Right cardiac atrium (tissue), 5 donors: Measurements from ENCODE around the gene FCHSD1. TPM values are rescaled to one million over a fixed set of nuclear protein-coding genes. Genes with fewer than 3 reads are reported as not detected.

Source experiments
- ATAC-seq, 2 donors: fragments of 200-7000 bp; cut with Tn5 transposase; one replicate each; pipeline versions ENCODE4 v1.8.0 to v1.9.1; 2020; ENCODE audit warnings: moderate library complexity in 2 of 2, mild to moderate bottlenecking in 1 of 2
- DNase-seq, 3 donors: peaks; one replicate each; pipeline ENCODE4 v3.0.0-alpha.2; 2020
- H3K27ac ChIP-seq: one replicate; pipeline ENCODE4 v1.5.1; 2013; ENCODE audit warnings: mild to moderate bottlenecking, low read length, control low read depth, moderate library complexity
- H3K27me3 ChIP-seq: one replicate; pipeline ENCODE4 v1.6.1; 2013; ENCODE audit not compliant: control insufficient read depth, insufficient read depth
- H3K4me1 ChIP-seq: one replicate; pipeline ENCODE4 v1.6.1; 2013; ENCODE audit warnings: low read length; ENCODE audit not compliant: control insufficient read depth, insufficient read depth
- H3K4me3 ChIP-seq: one replicate; pipeline ENCODE4 v1.5.1; 2013; ENCODE audit warnings: low read length, control low read depth
- H3K9me3 ChIP-seq: one replicate; pipeline ENCODE4 v1.6.1; 2013; ENCODE audit warnings: low read length; ENCODE audit not compliant: control insufficient read depth
- WGBS: extraction: QIAGEN DNeasy Blood & Tissue Kit; methylation state at CpG from one replicate; pipeline ENCODE4 v1.1.7; 2013; 5-methylcytosine and 5-hydroxymethylcytosine counted together
- intact Hi-C, 4 donors: fragments of 100-400 bp; cut with DNase I; formaldehyde crosslinking; loops; one replicate each; pipeline versions ENCODE4 v1.11.0 to v1.14.0; 2022 to 2023
- polyA plus RNA-seq: library from polyadenylated mRNA; stranded (reverse); fragments of 200-250 nt; gene quantifications from one replicate; pipeline ENCODE4 v1.2.3, GENCODE V29; 2013
- total RNA-seq, 4 donors: library from RNA; stranded (reverse); fragmentation: NEBNext Ultra II Directional; extraction: Animal tissue kit (Norgen Biotek cat#: 25700); gene quantifications; one replicate each; pipeline ENCODE4 v1.2.1, GENCODE V29; 2021
- donor health status: healthy with polysubstance abuse.
- donor health status: DM: no; HTN: yes; CAD: no.
- donor health status: DM: no; HTN: no; CAD: no.
- donor health status: DM: no; HTN: yes; CAD: no; lungs with severe emphysema.
- donor health status: DM: yes; HTN: yes; CAD: no.

The FCHSD1 gene
- total and polyA plus RNA-seq, 5 donors, result 3.8 to 6.7 (median 4.3) TPM

- DNase-seq (no peak), ATAC-seq (no peak)
- WGBS, result 90% methylated on average over 2 of the region's 2 CpGs
- Histone ChIP-seq H3K4me1 (peaks cover 5% of the 10 kb centered on the region), H3K27ac (no peak overlapping the region), H3K9me3 (no peaks in the 10 kb centered on the region), H3K4me3 (no peak overlapping the region), H3K27me3 (no peaks in the 10 kb centered on the region)
- intact Hi-C loops, result no loop called here
Observed at GRCh38 chr5:141632650-141633049, 18.6 kb downstream of the FCHSD1 start.

GRCh38 chr5:141630570-141631140 is 20.6 kb downstream of the FCHSD1 start:
- no peaks in the 10 kb centered on the region for H3K27me3 ChIP-seq
- DNase-seq, result no peak
- H3K9me3 ChIP-seq, result no peaks in the 10 kb centered on the region
- H3K4me3 ChIP-seq, result no peak overlapping the region
- intact Hi-C loops, result no loop called here
- 98% methylated on average over 5 of the region's 5 CpGs for WGBS
- ATAC-seq, result no peak
- H3K4me1 ChIP-seq, result peaks cover 2% of the 10 kb centered on the region
- H3K27ac ChIP-seq, result no peak overlapping the region

GRCh38 chr5:141628175-141628788 is 22.9 kb downstream of the FCHSD1 start:
- H3K27me3 ChIP-seq, result no peaks in the 10 kb centered on the region
- ATAC-seq, result no peak
- DNase-seq, result no peak
- whole genome bisulfite sequencing, result 95% methylated on average over 6 of the region's 6 CpGs
- H3K4me3 ChIP-seq, result no peak overlapping the region
- no peaks in the 10 kb centered on the region for H3K4me1 ChIP-seq
- no peaks in the 10 kb centered on the region for H3K9me3 ChIP-seq
- intact Hi-C loops, result loop anchor here in 1 of 4 donors (5.0 kb wide), 1 partner anchor 41 kb away; no protein-coding TSS in a partner anchor
- H3K27ac ChIP-seq, result no peak overlapping the region

GRCh38 chr5:141623611-141624010 is 27.6 kb downstream of the FCHSD1 start:
- no peak overlapping the region for H3K27ac ChIP-seq
- DNase-seq (no peak), ATAC-seq (no peak)
- H3K4me3 ChIP-seq, result no peak overlapping the region
- no peaks in the 10 kb centered on the region for H3K27me3 ChIP-seq
- 78% methylated on average over 5 of the region's 5 CpGs for WGBS
- no peaks in the 10 kb centered on the region for H3K4me1 ChIP-seq
- intact Hi-C loops, result no loop called here
- no peaks in the 10 kb centered on the region for H3K9me3 ChIP-seq

- DNase-seq (no peak), ATAC-seq (no peak)
- intact Hi-C loops, result no loop called here
- H3K27me3 ChIP-seq, result no peaks in the 10 kb centered on the region
- no peaks in the 10 kb centered on the region for H3K9me3 ChIP-seq
- no peaks in the 10 kb centered on the region for H3K4me1 ChIP-seq
- H3K4me3 ChIP-seq, result no peak overlapping the region
- no peak overlapping the region for H3K27ac ChIP-seq
Observed at GRCh38 chr5:141623186-141623585, 28.0 kb downstream of the FCHSD1 start.

GRCh38 chr5:141618804-141619554 is 32.2 kb downstream of the FCHSD1 start, which contains the start of gene DIAPH1:
DIAPH1 (minus strand) TSS chr5:141619000; CDS start chr5:141618914, 86 bp downstream.
- peak; percentile 97 for ATAC-seq
- DNase-seq, result peak; percentile 98 to 99 (median 98)
- no peaks in the 10 kb centered on the region for H3K4me1 ChIP-seq
- peak within 1 kb of the TSS; percentile 69 for H3K27ac ChIP-seq
- H3K4me3 ChIP-seq, result peak within 1 kb of the TSS; percentile 75
- intact Hi-C loops, result no loop called here
- WGBS, result 1% methylated on average over 70 of the region's 70 CpGs
- H3K27me3 ChIP-seq, result no peaks in the 10 kb centered on the region
- no peaks in the 10 kb centered on the region for H3K9me3 ChIP-seq

- under 1% methylated on average over 36 of the region's 36 CpGs for WGBS
- ATAC-seq (peak; percentile 30 to 43), DNase-seq (peak in 2 of 3 donors; percentile 34 to 60)
- Histone ChIP-seq H3K27ac (peak overlapping the region; percentile 69), H3K9me3 (no peaks in the 10 kb centered on the region), H3K4me1 (peaks cover 2% of the 10 kb centered on the region), H3K4me3 (peak overlapping the region; percentile 75), H3K27me3 (no peaks in the 10 kb centered on the region)
- intact Hi-C loops, result no loop called here
Observed at GRCh38 chr5:141618030-141618803, 33.0 kb downstream of the FCHSD1 start.

GRCh38 chr5:141617682-141618029 is 33.6 kb downstream of the FCHSD1 start:
- ATAC-seq, result no peak

GRCh38 chr5:141617128-141617527 is 34.1 kb downstream of the FCHSD1 start:
- Histone ChIP-seq H3K27ac (no peak overlapping the region), H3K9me3 (no peaks in the 10 kb centered on the region), H3K27me3 (no peaks in the 10 kb centered on the region), H3K4me1 (peaks cover 2% of the 10 kb centered on the region), H3K4me3 (peak overlapping the region; percentile 75)
- DNase-seq, result no peak
- ATAC-seq, result peak in 1 of 2 donors; percentile 40
- WGBS, result 42% methylated on average over 2 of the region's 2 CpGs
- intact Hi-C loops, result no loop called here

More at GRCh38 chr5:141617682-141618029, 33.6 kb downstream of the FCHSD1 start:
- intact Hi-C loops, result no loop called here
- Histone ChIP-seq H3K27ac (peak overlapping the region; percentile 36), H3K9me3 (no peaks in the 10 kb centered on the region), H3K4me3 (peak overlapping the region; percentile 75), H3K27me3 (no peaks in the 10 kb centered on the region), H3K4me1 (peaks cover 2% of the 10 kb centered on the region)
- 16% methylated on average over 9 of the region's 9 CpGs for WGBS
- DNase-seq, result no peak

GRCh38 chr5:141615991-141616720 is 35.1 kb downstream of the FCHSD1 start:
- H3K4me1 ChIP-seq, result peaks cover 2% of the 10 kb centered on the region
- ATAC-seq (no peak), DNase-seq (no peak)
- H3K4me3 ChIP-seq, result no peak overlapping the region
- WGBS, result 71% methylated on average over 9 of the region's 9 CpGs
- H3K27me3 ChIP-seq, result no peaks in the 10 kb centered on the region
- intact Hi-C loops, result no loop called here
- H3K9me3 ChIP-seq, result no peaks in the 10 kb centered on the region
- H3K27ac ChIP-seq, result no peak overlapping the region
